Trophoblast cell (in vitro differentiated cells and primary cell): ENCODE measurements around the gene CALHM1.
"Not testable (repeated sequence)": the region's sequence is repeated elsewhere in the genome, so short reads cannot be mapped to it uniquely, and the experiment has no call there.

Source experiments
- DNase-seq, 2 donors: peaks; one replicate each; pipeline ENCODE4 v3.0.0-alpha.2; 2016
- H2AFZ ChIP-seq: 2 replicates; pipeline ENCODE4 v1.6.1; 2013; ENCODE audit warnings: low read length, moderate library complexity, mild to moderate bottlenecking; ENCODE audit not compliant: insufficient read depth, poor library complexity
- H2AK5ac ChIP-seq: 2 replicates; pipeline ENCODE4 v1.6.1; 2013; ENCODE audit warnings: mild to moderate bottlenecking, low read length
- H2BK120ac ChIP-seq: 2 replicates; pipeline ENCODE4 v1.6.1; 2013; ENCODE audit warnings: low read length, mild to moderate bottlenecking, moderate library complexity; ENCODE audit not compliant: insufficient read depth, poor library complexity
- H2BK12ac ChIP-seq: 2 replicates; pipeline ENCODE4 v1.6.1; 2013; ENCODE audit warnings: mild to moderate bottlenecking, low read length, moderate library complexity
- H2BK5ac ChIP-seq: 2 replicates; pipeline ENCODE4 v1.6.1; 2013; ENCODE audit warnings: low read length, low read depth, moderate library complexity, mild to moderate bottlenecking; ENCODE audit not compliant: poor library complexity
- H3K14ac ChIP-seq: 2 replicates; pipeline ENCODE4 v1.6.1; 2013; ENCODE audit warnings: mild to moderate bottlenecking, low read length
- H3K18ac ChIP-seq: 2 replicates; pipeline ENCODE4 v1.6.1; 2013; ENCODE audit warnings: mild to moderate bottlenecking, low read length
- H3K23ac ChIP-seq: 2 replicates; pipeline ENCODE4 v1.6.1; 2013; ENCODE audit warnings: low read length
- H3K27ac ChIP-seq: 2 replicates; pipeline ENCODE4 v1.5.1; 2013; ENCODE audit warnings: low read depth, mild to moderate bottlenecking, inconsistent platforms, low read length, moderate library complexity
- H3K27me3 ChIP-seq: 2 replicates; pipeline ENCODE4 v1.6.1; 2013; ENCODE audit warnings: inconsistent platforms, mild to moderate bottlenecking, low read length, moderate library complexity; ENCODE audit not compliant: insufficient read depth
- H3K36me3 ChIP-seq, 2 experiments: 1 replicate in 1 of 2; 2 replicates in 1 of 2; pipeline ENCODE4 v1.6.1; 2013; ENCODE audit warnings: low read length in 2 of 2, mild to moderate bottlenecking in 2 of 2, moderate library complexity in 1 of 2; ENCODE audit not compliant: insufficient read depth in 2 of 2, control insufficient read depth in 1 of 2
- H3K4ac ChIP-seq: 2 replicates; pipeline ENCODE4 v1.6.1; 2013; ENCODE audit warnings: low read depth, mild to moderate bottlenecking, low read length, moderate library complexity
- H3K4me1 ChIP-seq, 2 experiments: 1 replicate in 1 of 2; 2 replicates in 1 of 2; pipeline ENCODE4 v1.6.1; 2013; ENCODE audit warnings: low read length in 2 of 2, mild to moderate bottlenecking in 2 of 2, moderate library complexity in 1 of 2; ENCODE audit not compliant: insufficient read depth in 2 of 2, control insufficient read depth in 1 of 2
- H3K4me2 ChIP-seq: 2 replicates; pipeline ENCODE4 v1.6.1; 2013; ENCODE audit warnings: inconsistent platforms, mild to moderate bottlenecking, low read length, moderate library complexity
- H3K4me3 ChIP-seq: 2 replicates; pipeline ENCODE4 v1.5.1; 2013; ENCODE audit warnings: mild to moderate bottlenecking, low read depth, low read length, inconsistent platforms
- H3K79me1 ChIP-seq: one replicate; pipeline ENCODE4 v1.6.1; 2013; ENCODE audit warnings: low read length
- H3K79me2 ChIP-seq: 2 replicates; pipeline ENCODE4 v1.6.1; 2013; ENCODE audit warnings: low read length, mild to moderate bottlenecking; ENCODE audit not compliant: control insufficient read depth, insufficient read depth, poor library complexity
- H3K9ac ChIP-seq: 2 replicates; pipeline ENCODE4 v1.6.1; 2013; ENCODE audit warnings: mild to moderate bottlenecking, low read length
- H3K9me3 ChIP-seq: 2 replicates; pipeline ENCODE4 v1.6.1; 2013; ENCODE audit warnings: low read depth, mild to moderate bottlenecking, control low read depth, inconsistent platforms, low read length; ENCODE audit not compliant: insufficient read depth
- H4K12ac ChIP-seq: 2 replicates; pipeline ENCODE4 v1.6.1; 2013; ENCODE audit warnings: low read depth, mild to moderate bottlenecking, low read length, moderate library complexity
- H4K8ac ChIP-seq: 2 replicates; pipeline ENCODE4 v1.6.1; 2013; ENCODE audit warnings: low read depth, mild to moderate bottlenecking, low read length, moderate library complexity
- H4K91ac ChIP-seq: one replicate; pipeline ENCODE4 v1.6.1; 2013; ENCODE audit warnings: low read depth, mild to moderate bottlenecking, low read length, moderate library complexity
- WGBS: extraction: QIAGEN DNeasy Blood & Tissue Kit; methylation state at CpG from one replicate; pipeline ENCODE4 v1.1.7; 2013; ENCODE audit warnings: missing lambda C conversion rate; ENCODE audit not compliant: insufficient read length, insufficient coverage; ENCODE audit errors: extremely low coverage; 5-methylcytosine and 5-hydroxymethylcytosine counted together

CALHM1 gene

DNA sequence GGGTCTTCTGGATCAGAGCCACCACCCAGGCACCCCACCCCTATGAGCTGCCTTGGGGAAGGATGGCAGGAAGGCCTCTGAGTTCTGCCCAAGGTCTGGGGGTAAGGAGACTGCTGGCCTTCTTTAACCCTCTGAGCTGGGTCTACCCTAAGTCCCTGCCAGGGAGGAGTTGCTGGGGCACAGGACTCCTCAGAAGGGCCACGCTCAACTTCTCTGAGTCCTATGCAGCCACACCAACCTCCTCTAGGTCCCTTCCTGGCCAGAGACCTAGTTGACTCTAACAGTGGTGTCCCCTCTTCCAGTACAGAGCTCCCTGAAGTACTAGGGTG is 32.2 kb upstream of the CALHM1 start:
- Histone ChIP-seq H3K36me3 (no peaks in the 10 kb centered on the region), H3K27me3 (peaks cover 20% of the 10 kb centered on the region), H2BK120ac (no peak overlapping the region), H4K8ac (no peak overlapping the region), H3K4me1 (peaks cover 23% of the 10 kb centered on the region in 2 experiments), H2BK12ac (no peak overlapping the region), H2AK5ac (no peak overlapping the region), H3K9ac (peak overlapping the region; percentile 9), H2AFZ (no peak overlapping the region), H3K4me2 (no peak overlapping the region), H3K4ac (no peak overlapping the region), H3K23ac (no peak overlapping the region), H3K4me3 (no peak overlapping the region), H2BK5ac (no peak overlapping the region), H4K91ac (no peak overlapping the region), H4K12ac (no peak overlapping the region), H3K79me1 (peaks cover 1% of the 10 kb centered on the region), H3K9me3 (no peaks in the 10 kb centered on the region), H3K14ac (no peak overlapping the region), H3K27ac (no peak overlapping the region), H3K18ac (no peak overlapping the region), H3K79me2 (no peaks in the 10 kb centered on the region)
- no CpG with 5 or more reads among the region's 1 CpG for WGBS
- no peak for DNase-seq

DNA sequence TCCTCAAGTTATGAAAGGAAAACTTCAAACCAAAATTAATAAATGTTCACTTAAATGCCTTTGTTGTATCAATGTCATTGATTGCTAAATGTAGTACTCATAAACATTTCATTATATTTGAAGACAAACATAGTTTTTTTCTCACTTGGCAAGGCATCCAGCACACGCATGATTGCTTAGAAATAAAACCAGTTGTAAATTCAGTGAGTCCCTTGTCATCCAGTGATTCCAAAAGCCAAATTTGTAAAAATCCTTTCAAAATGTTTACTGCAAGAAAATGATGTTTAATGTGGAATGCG is 28.7 kb upstream of the CALHM1 start:
- H4K8ac ChIP-seq = no peak overlapping the region
- no peak overlapping the region for H3K4ac ChIP-seq
- H2AFZ ChIP-seq = no peak overlapping the region
- no peaks in the 10 kb centered on the region for H3K36me3 ChIP-seq
- no peak overlapping the region for H3K9ac ChIP-seq
- H3K79me2 ChIP-seq = no peaks in the 10 kb centered on the region
- H3K9me3 ChIP-seq = no peaks in the 10 kb centered on the region
- DNase-seq = no peak
- H3K27ac ChIP-seq = no peak overlapping the region
- H2BK12ac ChIP-seq = no peak overlapping the region
- no peaks in the 10 kb centered on the region for H3K27me3 ChIP-seq
- H3K14ac ChIP-seq = no peak overlapping the region
- no peak overlapping the region for H2AK5ac ChIP-seq
- peaks cover 9 to 11% of the 10 kb centered on the region in 2 experiments for H3K4me1 ChIP-seq
- H3K79me1 ChIP-seq = no peaks in the 10 kb centered on the region
- H4K12ac ChIP-seq = no peak overlapping the region
- H3K4me2 ChIP-seq = no peak overlapping the region
- no peak overlapping the region for H3K23ac ChIP-seq
- H3K18ac ChIP-seq = no peak overlapping the region
- no peak overlapping the region for H2BK120ac ChIP-seq
- H3K4me3 ChIP-seq = no peak overlapping the region
- H4K91ac ChIP-seq = no peak overlapping the region
- no CpG with 5 or more reads among the region's 2 CpGs for WGBS
- no peak overlapping the region for H2BK5ac ChIP-seq

DNA sequence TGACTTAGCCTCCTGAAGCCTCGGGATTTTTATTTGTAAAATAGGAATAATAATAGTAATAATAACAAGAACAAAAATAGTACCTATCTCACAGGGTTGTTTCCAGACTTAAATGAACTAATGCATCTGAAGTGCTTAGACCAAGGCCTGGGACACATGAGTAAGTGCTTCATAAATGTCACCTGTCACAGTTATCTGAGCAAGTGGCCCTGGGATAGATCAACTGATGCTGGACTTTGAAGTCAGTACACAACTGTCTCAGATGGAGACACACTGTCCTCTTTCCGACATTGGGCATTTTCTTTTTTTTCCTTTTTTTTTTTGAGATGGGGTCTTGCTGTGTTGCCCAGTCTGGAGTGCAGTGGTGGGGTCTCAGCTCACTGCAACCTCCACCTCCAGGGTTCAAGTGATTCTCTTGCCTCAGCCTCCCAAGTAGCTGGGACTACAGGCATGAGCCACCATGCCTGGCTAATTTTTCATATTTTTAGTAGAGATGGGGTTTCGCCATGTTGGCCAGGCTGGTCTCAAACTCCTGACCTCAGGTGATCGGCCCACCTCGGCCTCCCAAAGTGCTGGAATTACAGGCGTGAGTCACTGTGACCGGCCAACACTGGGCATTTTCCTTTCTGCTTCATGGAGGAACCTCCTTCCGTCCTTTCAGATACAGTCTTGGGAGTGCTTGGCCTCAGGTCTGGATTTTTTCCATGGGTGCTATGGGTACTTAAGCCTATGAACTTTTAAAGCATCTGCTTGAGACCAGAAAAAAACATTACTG is 28.1 kb upstream of the CALHM1 start:
- not testable (repeated sequence) for H2AFZ ChIP-seq, H2BK12ac ChIP-seq, H3K9ac ChIP-seq, H3K27ac ChIP-seq, H4K12ac ChIP-seq, H3K4ac ChIP-seq, H3K36me3 ChIP-seq, H4K91ac ChIP-seq, H3K79me1 ChIP-seq, H3K4me1 ChIP-seq, H2BK5ac ChIP-seq, H3K4me3 ChIP-seq, H4K8ac ChIP-seq, H3K14ac ChIP-seq, H3K9me3 ChIP-seq, H3K79me2 ChIP-seq, H2BK120ac ChIP-seq, H2AK5ac ChIP-seq, H3K18ac ChIP-seq, H3K4me2 ChIP-seq, H3K23ac ChIP-seq, H3K27me3 ChIP-seq
- peak; percentile 24 to 38 for DNase-seq
- WGBS = no CpG with 5 or more reads among the region's 8 CpGs

DNA sequence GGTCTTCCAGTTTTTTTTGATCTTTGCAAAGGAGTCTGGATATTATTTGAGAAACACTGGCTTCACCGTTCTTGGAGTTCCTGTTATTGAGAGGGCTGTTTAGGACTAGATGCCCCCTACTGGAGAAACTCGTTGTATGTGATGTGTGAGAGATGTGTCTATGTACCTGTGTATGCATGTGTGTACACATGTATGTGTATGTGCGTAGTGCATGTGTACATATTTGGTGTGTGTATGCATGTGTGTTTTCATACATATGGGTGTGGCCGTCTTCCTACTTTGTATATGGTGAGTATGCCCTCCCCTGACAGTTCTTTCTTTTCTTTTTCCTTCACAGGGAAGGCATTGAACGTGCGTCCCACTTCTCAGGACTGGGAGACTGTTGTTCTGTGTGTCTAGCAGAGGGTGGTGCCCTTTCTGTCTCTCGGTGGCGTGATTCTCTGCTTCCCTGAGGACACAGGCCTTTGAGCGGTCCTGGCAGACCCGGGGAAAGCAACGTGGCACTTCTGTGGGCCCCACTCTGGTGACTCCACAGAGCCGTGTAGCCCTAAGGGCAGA is 23.4 kb upstream of the CALHM1 start:
- Histone ChIP-seq H2BK5ac (peak overlapping the region; percentile 23), H3K4me3 (no peak overlapping the region), H3K4me2 (no peak overlapping the region), H3K14ac (no peak overlapping the region), H2BK120ac (no peak overlapping the region), H3K36me3 (no peaks in the 10 kb centered on the region), H3K79me2 (no peaks in the 10 kb centered on the region), H2AK5ac (no peak overlapping the region), H3K27ac (no peak overlapping the region), H3K27me3 (no peaks in the 10 kb centered on the region), H3K18ac (no peak overlapping the region), H2BK12ac (no peak overlapping the region), H4K8ac (no peak overlapping the region), H3K9me3 (no peaks in the 10 kb centered on the region), H2AFZ (no peak overlapping the region), H4K12ac (no peak overlapping the region), H3K79me1 (no peaks in the 10 kb centered on the region), H3K4me1 (peaks cover 2 to 3% of the 10 kb centered on the region in 2 experiments), H3K23ac (no peak overlapping the region), H3K4ac (no peak overlapping the region), H3K9ac (no peak overlapping the region), H4K91ac (no peak overlapping the region)
- DNase-seq = peak; percentile 48 to 86
- WGBS = no CpG with 5 or more reads among the region's 12 CpGs
